ENCODE results near the gene GDAP2. TPM values are rescaled to one million over a fixed set of nuclear protein-coding genes. Genes with fewer than 3 reads are reported as not detected.
A peak's percentile ranks its signal among the peaks of the same experiment; 100 is the strongest.

Gene GDAP2
- total RNA-seq, 1 donor from 2014 or later = 31.6 TPM

GRCh38 chr1:117842408-117843170, 86.8 kb downstream of the GDAP2 start:
- Mint-ChIP-seq H3K4me3 (ENCODE audit: unreplicated experiment) (no peak overlapping the region), H3K9me3 (ENCODE audit: unreplicated experiment) (peaks cover 10% of the 10 kb centered on the region), H3K27me3 (ENCODE audit: low read depth, unreplicated experiment) (no peaks in the 10 kb centered on the region), H3K4me1 (ENCODE audit: low read depth, unreplicated experiment) (peaks cover 8% of the 10 kb centered on the region), H3K36me3 (ENCODE audit: low read depth, unreplicated experiment) (peaks cover 7% of the 10 kb centered on the region), H3K27ac (ENCODE audit: unreplicated experiment) (no peak overlapping the region)
- no peak for FAIRE-seq
- Histone ChIP-seq H3K27ac (ENCODE audit: low read depth, low read length) (no peak overlapping the region), H3K27me3 (ENCODE audit: insufficient read depth, low read length) (no peaks in the 10 kb centered on the region), H3K9me3 (ENCODE audit: insufficient read depth, low read depth, low read length) (no peaks in the 10 kb centered on the region), H3K79me2 (ENCODE audit: insufficient read depth, low read length) (no peaks in the 10 kb centered on the region), H3K9ac (ENCODE audit: low read length) (no peak overlapping the region), H3K36me3 (ENCODE audit: insufficient read depth, low read length) (no peaks in the 10 kb centered on the region), H3K4me2 (ENCODE audit: low read length) (no peak overlapping the region), H2AFZ (ENCODE audit: low read depth, low read length) (no peak overlapping the region), H4K20me1 (ENCODE audit: insufficient read depth, low read length) (no peaks in the 10 kb centered on the region), H3K4me1 (ENCODE audit: insufficient read depth, low read length) (peaks cover 16% of the 10 kb centered on the region), H3K4me3 (ENCODE audit: insufficient read depth, low read depth, low read length) (no peak overlapping the region)
- no peak for DNase-seq (ENCODE audit: low read depth)
- TF ChIP-seq EZH2 (IDR thresholded peaks at IDR 0.05; ENCODE audit: insufficient read depth, low read length) (no peak), CTCF (IDR thresholded peaks at IDR 0.05; ENCODE audit: insufficient read depth, low read depth, low read length) (peak; percentile 10)

- H3K4me3 ChIP-seq (ENCODE audit: insufficient read depth, low read depth, low read length) = no peak overlapping the region
- Mint-ChIP-seq H3K4me3 (ENCODE audit: unreplicated experiment) (no peak overlapping the region), H3K9me3 (ENCODE audit: unreplicated experiment) (peaks cover 10% of the 10 kb centered on the region), H3K27me3 (ENCODE audit: low read depth, unreplicated experiment) (no peaks in the 10 kb centered on the region), H3K27ac (ENCODE audit: unreplicated experiment) (no peak overlapping the region), H3K36me3 (ENCODE audit: low read depth, unreplicated experiment) (peaks cover 7% of the 10 kb centered on the region), H3K4me1 (ENCODE audit: low read depth, unreplicated experiment) (peaks cover 3% of the 10 kb centered on the region)
- H3K27me3 ChIP-seq (ENCODE audit: insufficient read depth, low read length) = no peaks in the 10 kb centered on the region
- H3K4me2 ChIP-seq (ENCODE audit: low read length) = no peak overlapping the region
- no peak for TF ChIP-seq CTCF (IDR thresholded peaks at IDR 0.05; ENCODE audit: insufficient read depth, low read depth, low read length)
- no peaks in the 10 kb centered on the region for H4K20me1 ChIP-seq (ENCODE audit: insufficient read depth, low read length)
- DNase-seq (ENCODE audit: low read depth) (no peak), FAIRE-seq (no peak)
- peaks cover 18% of the 10 kb centered on the region for H3K4me1 ChIP-seq (ENCODE audit: insufficient read depth, low read length)
- no peak overlapping the region for H2AFZ ChIP-seq (ENCODE audit: low read depth, low read length)
- H3K9ac ChIP-seq (ENCODE audit: low read length) = no peak overlapping the region
- H3K79me2 ChIP-seq (ENCODE audit: insufficient read depth, low read length) = no peaks in the 10 kb centered on the region
- no peak overlapping the region for H3K27ac ChIP-seq (ENCODE audit: low read depth, low read length)
- H3K36me3 ChIP-seq (ENCODE audit: insufficient read depth, low read length) = no peaks in the 10 kb centered on the region
- no peaks in the 10 kb centered on the region for H3K9me3 ChIP-seq (ENCODE audit: insufficient read depth, low read depth, low read length)
These were observed 88.2 kb downstream of the GDAP2 start for GRCh38 chr1:117841117-117841650.

GRCh38 chr1:117838911-117839310, 90.5 kb downstream of the GDAP2 start:
- Histone ChIP-seq H3K27me3 (ENCODE audit: insufficient read depth, low read length) (no peaks in the 10 kb centered on the region), H3K27ac (ENCODE audit: low read depth, low read length) (peak overlapping the region; percentile 92), H2AFZ (ENCODE audit: low read depth, low read length) (no peak overlapping the region), H3K79me2 (ENCODE audit: insufficient read depth, low read length) (no peaks in the 10 kb centered on the region), H3K4me2 (ENCODE audit: low read length) (peak overlapping the region; percentile 51), H3K4me3 (ENCODE audit: insufficient read depth, low read depth, low read length) (no peak overlapping the region), H3K36me3 (ENCODE audit: insufficient read depth, low read length) (no peaks in the 10 kb centered on the region), H3K9me3 (ENCODE audit: insufficient read depth, low read depth, low read length) (no peaks in the 10 kb centered on the region), H4K20me1 (ENCODE audit: insufficient read depth, low read length) (no peaks in the 10 kb centered on the region), H3K4me1 (ENCODE audit: insufficient read depth, low read length) (peaks cover 18% of the 10 kb centered on the region), H3K9ac (ENCODE audit: low read length) (no peak overlapping the region)
- Mint-ChIP-seq H3K9me3 (ENCODE audit: unreplicated experiment) (peaks cover 3% of the 10 kb centered on the region), H3K36me3 (ENCODE audit: low read depth, unreplicated experiment) (peaks cover 4% of the 10 kb centered on the region), H3K4me3 (ENCODE audit: unreplicated experiment) (no peak overlapping the region), H3K27ac (ENCODE audit: unreplicated experiment) (no peak overlapping the region), H3K4me1 (ENCODE audit: low read depth, unreplicated experiment) (peaks cover 3% of the 10 kb centered on the region), H3K27me3 (ENCODE audit: low read depth, unreplicated experiment) (no peaks in the 10 kb centered on the region)
- TF ChIP-seq CTCF (IDR thresholded peaks at IDR 0.05; ENCODE audit: insufficient read depth, low read depth, low read length) (no peak), EZH2 (IDR thresholded peaks at IDR 0.05; ENCODE audit: insufficient read depth, low read length) (no peak)
- DNase-seq (ENCODE audit: low read depth) = peak; percentile 86
- peak; percentile 94 for FAIRE-seq

Data from astrocyte (in vitro differentiated cells and primary cell).